Measurements from ENCODE around the gene TRPM3. TPM values are rescaled to one million over a fixed set of nuclear protein-coding genes. Genes with fewer than 3 reads are reported as not detected.

Gene TRPM3
- total RNA-seq, 1 experiment from 2014 or later: 5.4 TPM

- no peak overlapping the region for H3K27ac Mint-ChIP-seq
- ChIA-PET POLR2A (no interaction called here), CTCF (no interaction called here)
- no peaks in the 10 kb centered on the region for H3K36me3 Mint-ChIP-seq
- DNase-seq (ENCODE audit: low spot score) (no peak), ATAC-seq (no peak)
- peaks cover 28% of the 10 kb centered on the region for H3K4me1 Mint-ChIP-seq
- H3K9me3 Mint-ChIP-seq: peaks cover 4% of the 10 kb centered on the region; the same call in 1 of the 2 replicates
- no peak overlapping the region for H3K4me3 Mint-ChIP-seq
- no peaks in the 10 kb centered on the region for H3K27me3 Mint-ChIP-seq (ENCODE audit: low read depth)
- TF ChIP-seq TEAD4 (CRISPR knock-in tag; IDR thresholded peaks at IDR 0.05) (no peak), ZNF532 (CRISPR knock-in tag; IDR thresholded peaks at IDR 0.05; ENCODE audit: borderline replicate concordance) (no peak), KAT7 (CRISPR knock-in tag; IDR thresholded peaks at IDR 0.05; ENCODE audit: borderline replicate concordance) (no peak), ZNF512 (CRISPR knock-in tag; IDR thresholded peaks at IDR 0.05; ENCODE audit: borderline replicate concordance) (no peak), ELF4 (CRISPR knock-in tag; IDR thresholded peaks at IDR 0.05; ENCODE audit: low read depth) (no peak), USF1 (CRISPR knock-in tag; IDR thresholded peaks at IDR 0.05) (no peak), IRF2 (CRISPR knock-in tag; IDR thresholded peaks at IDR 0.05; ENCODE audit: borderline replicate concordance, low read depth) (no peak), GRHL2 (CRISPR knock-in tag; IDR thresholded peaks at IDR 0.05; ENCODE audit: insufficient replicate concordance, severe bottlenecking) (no peak), ERG (CRISPR knock-in tag; IDR thresholded peaks at IDR 0.05) (no peak), GABPB1 (CRISPR knock-in tag; IDR thresholded peaks at IDR 0.05) (no peak), RELA (CRISPR knock-in tag; IDR thresholded peaks at IDR 0.05; ENCODE audit: borderline replicate concordance) (no peak), ZNF671 (CRISPR knock-in tag; IDR thresholded peaks at IDR 0.05) (no peak), AR (CRISPR knock-in tag; IDR thresholded peaks at IDR 0.05) (no peak)
- TF ChIP-seq, protein P1, sequence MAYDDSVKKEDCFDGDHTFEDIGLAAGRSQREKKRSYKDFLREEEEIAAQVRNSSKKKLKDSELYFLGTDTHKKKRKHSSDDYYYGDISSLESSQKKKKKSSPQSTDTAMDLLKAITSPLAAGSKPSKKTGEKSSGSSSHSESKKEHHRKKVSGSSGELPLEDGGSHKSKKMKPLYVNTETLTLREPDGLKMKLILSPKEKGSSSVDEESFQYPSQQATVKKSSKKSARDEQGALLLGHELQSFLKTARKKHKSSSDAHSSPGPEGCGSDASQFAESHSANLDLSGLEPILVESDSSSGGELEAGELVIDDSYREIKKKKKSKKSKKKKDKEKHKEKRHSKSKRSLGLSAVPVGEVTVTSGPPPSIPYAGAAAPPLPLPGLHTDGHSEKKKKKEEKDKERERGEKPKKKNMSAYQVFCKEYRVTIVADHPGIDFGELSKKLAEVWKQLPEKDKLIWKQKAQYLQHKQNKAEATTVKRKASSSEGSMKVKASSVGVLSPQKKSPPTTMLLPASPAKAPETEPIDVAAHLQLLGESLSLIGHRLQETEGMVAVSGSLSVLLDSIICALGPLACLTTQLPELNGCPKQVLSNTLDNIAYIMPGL (CRISPR knock-in tag; IDR thresholded peaks at IDR 0.05): no peak
- TF ChIP-seq, protein P2, sequence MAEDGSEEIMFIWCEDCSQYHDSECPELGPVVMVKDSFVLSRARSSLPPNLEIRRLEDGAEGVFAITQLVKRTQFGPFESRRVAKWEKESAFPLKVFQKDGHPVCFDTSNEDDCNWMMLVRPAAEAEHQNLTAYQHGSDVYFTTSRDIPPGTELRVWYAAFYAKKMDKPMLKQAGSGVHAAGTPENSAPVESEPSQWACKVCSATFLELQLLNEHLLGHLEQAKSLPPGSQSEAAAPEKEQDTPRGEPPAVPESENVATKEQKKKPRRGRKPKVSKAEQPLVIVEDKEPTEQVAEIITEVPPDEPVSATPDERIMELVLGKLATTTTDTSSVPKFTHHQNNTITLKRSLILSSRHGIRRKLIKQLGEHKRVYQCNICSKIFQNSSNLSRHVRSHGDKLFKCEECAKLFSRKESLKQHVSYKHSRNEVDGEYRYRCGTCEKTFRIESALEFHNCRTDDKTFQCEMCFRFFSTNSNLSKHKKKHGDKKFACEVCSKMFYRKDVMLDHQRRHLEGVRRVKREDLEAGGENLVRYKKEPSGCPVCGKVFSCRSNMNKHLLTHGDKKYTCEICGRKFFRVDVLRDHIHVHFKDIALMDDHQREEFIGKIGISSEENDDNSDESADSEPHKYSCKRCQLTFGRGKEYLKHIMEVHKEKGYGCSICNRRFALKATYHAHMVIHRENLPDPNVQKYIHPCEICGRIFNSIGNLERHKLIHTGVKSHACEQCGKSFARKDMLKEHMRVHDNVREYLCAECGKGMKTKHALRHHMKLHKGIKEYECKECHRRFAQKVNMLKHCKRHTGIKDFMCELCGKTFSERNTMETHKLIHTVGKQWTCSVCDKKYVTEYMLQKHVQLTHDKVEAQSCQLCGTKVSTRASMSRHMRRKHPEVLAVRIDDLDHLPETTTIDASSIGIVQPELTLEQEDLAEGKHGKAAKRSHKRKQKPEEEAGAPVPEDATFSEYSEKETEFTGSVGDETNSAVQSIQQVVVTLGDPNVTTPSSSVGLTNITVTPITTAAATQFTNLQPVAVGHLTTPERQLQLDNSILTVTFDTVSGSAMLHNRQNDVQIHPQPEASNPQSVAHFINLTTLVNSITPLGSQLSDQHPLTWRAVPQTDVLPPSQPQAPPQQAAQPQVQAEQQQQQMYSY (CRISPR knock-in tag; IDR thresholded peaks at IDR 0.05): no peak
- TF ChIP-seq, protein P3, sequence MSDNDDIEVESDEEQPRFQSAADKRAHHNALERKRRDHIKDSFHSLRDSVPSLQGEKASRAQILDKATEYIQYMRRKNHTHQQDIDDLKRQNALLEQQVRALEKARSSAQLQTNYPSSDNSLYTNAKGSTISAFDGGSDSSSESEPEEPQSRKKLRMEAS (CRISPR knock-in tag; IDR thresholded peaks at IDR 0.05): no peak
Measured at GRCh38 chr9:70534061-70534460, 587.4 kb downstream of the TRPM3 start.

All from WTC11 (cell line).